Hematopoietic multipotent progenitor cell (in vitro differentiated cells): ENCODE results near the gene DUSP12. TPM values are rescaled to one million over a fixed set of nuclear protein-coding genes. Genes with fewer than 3 reads are reported as not detected.
A peak's percentile ranks its signal among the peaks of the same experiment; 100 is the strongest.
"Not testable (repeated sequence)": the region's sequence is repeated elsewhere in the genome, so short reads cannot be mapped to it uniquely, and the experiment has no call there.

Source experiments
- DNase-seq, 3 donors: peaks; one replicate each; pipeline ENCODE4 v3.0.0-alpha.2; 2011 to 2015; ENCODE audit warnings: low read depth in 2 of 3, low spot score in 2 of 3
- total RNA-seq: library from RNA; depleted of rRNA; stranded (reverse); fragments of >200 nt; gene quantifications from one replicate; pipeline ENCODE4 v1.2.3, GENCODE V29; 2012

The DUSP12 gene
- total RNA-seq, 1 donor, result 26.1 TPM

- DNase-seq, result no peak
These were observed 18.9 kb downstream of the DUSP12 start for GRCh38 chr1:161768461-161768860.

GRCh38 chr1:161768986-161769672 is 19.5 kb downstream of the DUSP12 start:
- DNase-seq, result no peak

- not testable (repeated sequence) for DNase-seq
These were observed 20.1 kb downstream of the DUSP12 start for GRCh38 chr1:161769673-161770045.

- no peak for DNase-seq
These were observed 20.7 kb downstream of the DUSP12 start for GRCh38 chr1:161770250-161770649.

GRCh38 chr1:161771161-161771560 is 21.6 kb downstream of the DUSP12 start:
- DNase-seq, result peak in 1 of 3 donors; percentile 29

GRCh38 chr1:161771973-161772372 is 22.4 kb downstream of the DUSP12 start:
- DNase-seq, result no peak

GRCh38 chr1:161772397-161772796 is 22.8 kb downstream of the DUSP12 start:
- peak in 1 of 3 donors; percentile 50 for DNase-seq

GRCh38 chr1:161773791-161774190 is 24.2 kb downstream of the DUSP12 start:
- DNase-seq, result no peak

- DNase-seq, result no peak
These were observed 27.7 kb downstream of the DUSP12 start for GRCh38 chr1:161777261-161777660.

GRCh38 chr1:161778522-161778921 is 28.9 kb downstream of the DUSP12 start:
- no peak for DNase-seq

GRCh38 chr1:161779393-161779792 is 29.8 kb downstream of the DUSP12 start:
- DNase-seq, result no peak

- no peak for DNase-seq
These were observed 32.4 kb downstream of the DUSP12 start for GRCh38 chr1:161781995-161782394.

GRCh38 chr1:161782886-161783285 is 33.3 kb downstream of the DUSP12 start:
- no peak for DNase-seq

GRCh38 chr1:161784968-161785367 is 35.4 kb downstream of the DUSP12 start:
- DNase-seq, result no peak

- no peak for DNase-seq
These were observed 37.8 kb downstream of the DUSP12 start for GRCh38 chr1:161787355-161787754.

- no peak for DNase-seq
These were observed 41.2 kb downstream of the DUSP12 start for GRCh38 chr1:161790587-161791317.

- DNase-seq, result no peak
These were observed 42.5 kb downstream of the DUSP12 start for GRCh38 chr1:161791904-161792655.

GRCh38 chr1:161792740-161793139 is 43.2 kb downstream of the DUSP12 start:
- peak; percentile 13 to 79 (median 40) for DNase-seq

GRCh38 chr1:161799792-161800191 is 50.2 kb downstream of the DUSP12 start:
- no peak for DNase-seq

GRCh38 chr1:161801955-161802354 is 52.4 kb downstream of the DUSP12 start:
- DNase-seq, result no peak

GRCh38 chr1:161803181-161803580 is 53.6 kb downstream of the DUSP12 start:
- DNase-seq, result no peak
